WI38 (cell line): ENCODE data around the gene RSBN1L.

Experiments used
- H3K4me3 ChIP-seq: 2 replicates; pipeline ENCODE4 v1.5.1; 2011; ENCODE audit warnings: low read depth, mild to moderate bottlenecking, control low read depth, low read length
- TF ChIP-seq, protein P1 (sequence below): IDR thresholded peaks from 2 replicates; pipeline ENCODE4 v1.5.1; 2012; ENCODE audit warnings: low read depth, mild to moderate bottlenecking, control low read depth, low read length

RSBN1L gene

DNA sequence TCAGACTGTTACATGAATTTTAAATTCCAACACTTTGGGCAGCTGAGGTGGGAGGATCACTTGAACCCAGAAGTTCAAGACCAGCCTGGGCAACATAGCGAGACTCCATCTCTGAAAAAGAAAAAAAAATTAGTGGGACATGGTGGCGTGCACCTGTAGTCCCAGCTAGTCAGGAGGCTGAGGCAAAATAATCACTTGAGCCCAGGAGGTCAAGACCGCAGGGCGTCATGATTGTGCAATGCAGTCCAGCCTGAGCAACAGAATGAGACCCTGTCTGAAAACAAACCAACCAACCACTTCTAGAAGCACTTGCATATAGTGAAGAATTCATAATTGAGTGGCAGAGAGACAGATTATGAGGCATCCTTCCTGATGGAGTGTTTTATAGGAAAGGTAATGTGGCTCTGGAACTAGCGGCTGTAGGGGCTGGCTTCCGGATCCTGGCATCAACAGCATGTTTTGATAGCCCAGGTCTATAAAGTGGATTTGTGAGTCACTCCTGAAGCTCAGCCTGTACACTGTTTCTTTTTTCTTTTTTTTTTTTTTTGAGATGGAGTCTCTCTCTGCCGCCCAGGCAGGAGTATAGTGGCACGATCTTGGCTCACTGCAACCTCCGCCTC lies 40.3 kb upstream of the RSBN1L start:
- TF ChIP-seq, protein P1, sequence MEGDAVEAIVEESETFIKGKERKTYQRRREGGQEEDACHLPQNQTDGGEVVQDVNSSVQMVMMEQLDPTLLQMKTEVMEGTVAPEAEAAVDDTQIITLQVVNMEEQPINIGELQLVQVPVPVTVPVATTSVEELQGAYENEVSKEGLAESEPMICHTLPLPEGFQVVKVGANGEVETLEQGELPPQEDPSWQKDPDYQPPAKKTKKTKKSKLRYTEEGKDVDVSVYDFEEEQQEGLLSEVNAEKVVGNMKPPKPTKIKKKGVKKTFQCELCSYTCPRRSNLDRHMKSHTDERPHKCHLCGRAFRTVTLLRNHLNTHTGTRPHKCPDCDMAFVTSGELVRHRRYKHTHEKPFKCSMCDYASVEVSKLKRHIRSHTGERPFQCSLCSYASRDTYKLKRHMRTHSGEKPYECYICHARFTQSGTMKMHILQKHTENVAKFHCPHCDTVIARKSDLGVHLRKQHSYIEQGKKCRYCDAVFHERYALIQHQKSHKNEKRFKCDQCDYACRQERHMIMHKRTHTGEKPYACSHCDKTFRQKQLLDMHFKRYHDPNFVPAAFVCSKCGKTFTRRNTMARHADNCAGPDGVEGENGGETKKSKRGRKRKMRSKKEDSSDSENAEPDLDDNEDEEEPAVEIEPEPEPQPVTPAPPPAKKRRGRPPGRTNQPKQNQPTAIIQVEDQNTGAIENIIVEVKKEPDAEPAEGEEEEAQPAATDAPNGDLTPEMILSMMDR, result no peak
- H3K4me3 ChIP-seq, result no peak overlapping the region

DNA sequence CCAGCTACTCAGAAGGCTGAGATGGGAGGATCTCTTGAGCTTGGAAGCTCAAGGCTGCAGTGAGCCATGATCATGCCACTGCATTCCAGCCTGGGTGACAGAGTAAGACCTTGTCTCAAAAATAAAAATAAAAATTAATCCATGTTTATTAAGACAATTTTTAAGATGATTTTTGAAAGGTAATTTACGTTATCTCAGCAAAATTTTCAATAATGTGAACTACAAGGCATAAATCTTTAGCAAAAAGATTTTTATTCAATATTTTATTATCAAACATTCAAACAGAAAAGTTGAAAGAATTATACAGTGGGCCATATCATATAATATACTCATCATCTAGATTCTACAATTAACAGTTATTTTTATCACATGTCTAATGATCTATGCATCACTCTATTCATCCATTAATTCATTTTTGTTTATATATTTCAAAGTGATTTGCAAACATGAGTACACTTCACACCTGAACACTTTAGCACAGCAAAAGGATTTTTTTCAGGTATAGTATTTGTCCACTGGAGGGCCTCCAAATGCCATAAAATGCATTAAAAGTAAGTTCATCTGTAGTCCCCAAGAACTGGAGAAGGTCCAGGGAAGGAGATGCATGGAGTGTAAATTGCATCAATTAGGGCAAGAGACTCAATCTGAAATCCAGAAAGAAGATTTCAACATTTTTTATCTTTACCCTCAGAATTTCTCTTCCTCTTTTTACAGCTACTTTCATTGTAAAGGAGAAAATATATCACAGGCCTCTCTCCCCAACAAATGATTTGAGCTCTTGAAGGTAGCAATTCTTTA lies 38.6 kb upstream of the RSBN1L start:
- no peak overlapping the region for H3K4me3 ChIP-seq
- TF ChIP-seq, protein P1, result no peak

- TF ChIP-seq, protein P1, result no peak
- H3K4me3 ChIP-seq, result no peak overlapping the region
These were observed 37.3 kb upstream of the RSBN1L start for GRCh38 chr7:77658928-77659327.

DNA sequence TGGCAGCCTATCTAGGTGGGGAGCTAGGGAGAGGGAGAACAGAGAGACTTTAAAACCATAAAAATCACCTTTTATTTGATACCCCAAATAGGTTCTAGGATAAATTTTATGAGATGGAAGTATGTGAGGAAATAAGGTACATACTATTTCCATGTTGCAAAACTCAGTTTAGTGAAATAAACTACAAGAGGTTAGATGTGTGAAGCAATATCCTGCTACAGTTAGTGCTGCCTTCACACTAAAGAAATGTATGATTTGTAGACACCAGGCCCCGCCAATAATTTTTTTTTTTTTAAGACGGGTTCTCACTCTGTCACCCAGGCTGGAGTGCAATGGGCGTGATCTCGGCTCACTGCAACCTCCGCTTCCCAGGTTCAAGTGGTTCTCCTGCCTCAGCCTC lies 34.4 kb upstream of the RSBN1L start:
- TF ChIP-seq, protein P1, result no peak
- H3K4me3 ChIP-seq, result no peak overlapping the region

DNA sequence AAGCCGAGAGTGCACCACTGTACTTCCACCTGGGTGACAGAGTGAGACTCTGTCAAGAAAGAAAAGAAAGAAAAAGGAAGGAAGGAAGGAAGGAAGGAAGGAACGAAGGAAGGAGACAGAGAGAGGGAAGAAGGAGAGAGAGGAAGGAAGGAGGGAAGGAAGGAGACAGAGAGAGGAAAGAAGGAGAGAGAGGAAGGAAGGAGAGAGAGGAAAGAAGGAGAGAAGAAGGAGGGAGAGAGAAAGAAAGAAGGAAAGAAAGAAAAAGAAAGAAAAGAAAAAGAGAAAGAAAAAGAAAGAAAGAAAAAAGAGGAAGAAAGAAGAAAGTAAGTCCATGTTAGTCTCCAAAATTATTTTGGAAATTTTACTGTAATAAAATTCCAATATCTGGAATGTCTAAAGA lies 33.4 kb upstream of the RSBN1L start:
- TF ChIP-seq, protein P1, result no peak
- H3K4me3 ChIP-seq, result no peak overlapping the region

DNA sequence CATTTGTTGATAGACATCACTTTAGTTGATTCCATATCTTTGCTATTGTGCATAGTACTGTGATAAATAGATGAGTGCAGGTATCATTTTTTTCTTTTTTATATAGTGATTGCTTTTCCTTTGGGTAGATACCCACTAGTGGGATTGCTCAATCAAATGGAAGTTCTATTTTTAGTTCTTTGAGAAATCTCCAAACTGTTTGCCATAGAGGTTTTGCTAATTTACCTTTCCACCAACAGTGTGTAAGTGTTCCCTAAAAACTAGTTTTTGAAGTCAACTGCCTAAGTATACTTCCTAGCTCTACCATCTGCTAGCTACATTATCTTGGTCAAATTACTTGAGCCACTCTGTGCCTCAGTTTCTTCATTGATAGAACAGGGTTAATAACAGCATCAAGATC lies 31.5 kb upstream of the RSBN1L start:
- no peak overlapping the region for H3K4me3 ChIP-seq
- TF ChIP-seq, protein P1, result no peak

DNA sequence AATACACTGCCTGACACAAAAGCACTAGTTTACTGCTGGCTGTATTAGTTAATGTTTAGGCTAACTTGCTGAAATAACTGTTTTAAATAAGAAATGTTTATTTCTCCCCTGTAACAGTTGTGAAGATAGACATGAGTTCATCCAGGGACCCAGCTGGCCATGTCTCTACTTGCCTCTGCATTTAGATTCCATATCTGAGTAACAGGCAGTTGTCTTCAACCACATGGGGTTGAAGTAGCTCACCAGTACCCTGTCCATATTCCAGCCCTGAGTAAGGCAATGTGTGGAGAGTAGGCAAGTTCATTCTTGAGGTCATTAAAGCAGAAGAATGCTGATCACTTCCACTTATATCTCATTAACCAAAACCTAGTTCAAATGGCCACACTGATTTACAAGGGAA lies 31.1 kb upstream of the RSBN1L start:
- TF ChIP-seq, protein P1, result no peak
- H3K4me3 ChIP-seq, result no peak overlapping the region
